Measurements from ENCODE around the gene LAMB3.
A peak's percentile ranks its signal among the peaks of the same experiment; 100 is the strongest.

Gene LAMB3

DNA sequence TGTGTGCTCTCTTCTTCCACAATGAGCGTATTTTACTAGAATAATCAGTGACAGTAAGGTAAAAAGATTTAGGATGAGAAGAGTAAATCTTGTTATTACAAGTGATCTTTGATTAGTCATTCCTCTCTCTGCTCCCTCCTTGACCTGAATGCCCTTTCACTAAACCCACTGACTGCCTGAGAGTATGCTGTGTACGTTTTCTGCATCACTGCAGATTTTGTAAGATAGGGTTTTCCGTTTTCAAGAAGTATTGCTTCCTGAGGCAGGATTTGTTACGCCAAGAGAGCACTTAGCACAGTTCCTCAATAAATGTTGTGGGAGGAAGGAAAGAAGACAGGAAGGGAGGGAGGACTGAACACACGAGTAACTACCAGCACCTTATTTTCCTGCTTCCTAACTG is 7.7 kb upstream of the LAMB3 start:
- DNase-seq, result peak; percentile 27

DNA sequence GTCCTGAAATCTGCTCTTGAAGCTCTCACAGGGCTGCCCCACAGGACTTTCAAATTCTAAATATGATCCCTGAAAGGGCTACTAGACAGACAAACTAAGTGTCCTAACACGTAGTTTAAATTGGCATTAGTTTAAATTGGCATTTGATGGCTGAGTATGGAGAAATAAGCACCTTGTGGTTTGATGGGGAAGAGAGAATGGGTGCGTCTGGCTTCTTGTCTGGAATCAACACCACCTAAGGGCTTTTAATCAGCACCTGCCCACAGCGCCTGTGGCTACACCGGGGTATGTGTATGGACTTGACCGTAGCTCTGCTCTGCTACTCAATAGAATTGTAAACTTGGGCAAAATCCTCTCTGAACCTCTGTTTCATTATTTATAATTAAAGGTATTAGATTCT is 5.7 kb upstream of the LAMB3 start:
- no peak for DNase-seq

DNA sequence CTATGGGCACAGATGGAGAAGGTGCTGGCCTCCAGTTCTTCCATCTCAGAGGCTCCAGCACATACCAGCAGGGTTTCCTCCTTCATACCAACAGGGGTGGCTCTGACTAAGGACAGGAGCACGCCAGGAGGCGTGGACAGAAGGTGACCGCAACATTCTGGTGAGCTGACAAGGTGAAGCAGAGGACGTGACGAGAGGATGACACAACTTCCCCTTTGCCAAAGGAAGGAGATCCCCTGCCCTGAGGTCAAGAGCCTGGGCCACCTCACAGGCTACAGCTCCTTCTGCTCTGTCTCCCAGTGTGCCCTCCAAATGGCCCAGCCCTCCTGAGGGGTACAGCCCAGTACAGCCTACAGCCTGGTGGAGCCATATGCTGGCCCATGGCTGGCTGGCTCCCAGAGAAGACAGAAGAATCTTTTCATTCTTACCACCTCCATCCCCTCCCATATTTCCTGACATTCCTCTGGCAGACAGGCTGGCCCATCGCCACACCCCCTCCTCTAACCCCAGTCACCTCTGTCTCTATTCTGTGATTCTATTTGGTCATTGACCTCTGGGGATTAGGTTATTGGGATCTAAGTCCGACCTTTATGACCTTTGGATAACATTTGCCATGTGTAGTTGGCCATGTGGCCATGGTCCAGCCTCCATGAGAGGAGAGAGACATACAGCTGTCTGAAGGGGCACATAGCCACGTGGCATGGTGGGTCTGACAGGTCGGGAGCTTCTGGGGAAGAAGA is 5.1 kb upstream of the LAMB3 start:
- DNase-seq, result peak; percentile 14

DNA sequence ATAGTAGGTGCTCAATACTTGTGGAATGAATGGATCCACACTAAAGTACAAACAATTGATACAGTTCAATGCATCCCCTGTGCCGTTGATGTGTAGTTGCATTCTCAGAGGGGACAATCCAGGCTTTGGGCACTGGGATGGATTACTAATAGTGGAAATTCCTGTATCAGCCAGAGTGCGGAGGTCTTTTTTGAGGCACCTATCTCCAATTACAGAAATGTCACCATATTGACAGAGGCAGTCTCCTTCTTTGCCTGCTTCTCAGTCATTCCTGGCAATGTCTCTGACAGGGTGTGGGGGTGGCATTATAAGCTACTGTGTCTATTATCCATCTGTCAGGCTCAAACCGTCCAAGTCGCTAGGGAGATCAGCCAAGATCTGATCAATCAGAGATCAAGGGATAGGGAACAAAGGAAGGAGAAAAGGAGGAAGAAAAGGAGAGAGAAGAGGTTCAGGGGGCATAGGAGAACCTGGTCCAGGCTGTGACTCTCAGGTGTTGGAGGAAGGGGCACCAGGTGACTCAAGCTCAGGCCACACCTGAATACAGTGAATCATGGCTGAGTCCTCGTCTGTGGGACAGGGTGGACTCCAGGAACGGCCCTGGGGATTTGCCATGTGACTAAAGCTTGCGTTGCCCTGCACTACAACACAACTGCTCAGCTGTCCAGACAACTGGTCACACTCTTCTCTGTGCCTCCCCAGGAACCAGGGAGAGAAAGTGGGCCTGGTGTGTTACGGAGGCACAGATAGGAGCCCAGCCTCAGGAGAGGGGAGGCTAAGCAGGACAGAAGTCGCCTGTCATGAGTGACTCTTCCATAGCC is 3.4 kb upstream of the LAMB3 start:
- DNase-seq, result no peak

DNA sequence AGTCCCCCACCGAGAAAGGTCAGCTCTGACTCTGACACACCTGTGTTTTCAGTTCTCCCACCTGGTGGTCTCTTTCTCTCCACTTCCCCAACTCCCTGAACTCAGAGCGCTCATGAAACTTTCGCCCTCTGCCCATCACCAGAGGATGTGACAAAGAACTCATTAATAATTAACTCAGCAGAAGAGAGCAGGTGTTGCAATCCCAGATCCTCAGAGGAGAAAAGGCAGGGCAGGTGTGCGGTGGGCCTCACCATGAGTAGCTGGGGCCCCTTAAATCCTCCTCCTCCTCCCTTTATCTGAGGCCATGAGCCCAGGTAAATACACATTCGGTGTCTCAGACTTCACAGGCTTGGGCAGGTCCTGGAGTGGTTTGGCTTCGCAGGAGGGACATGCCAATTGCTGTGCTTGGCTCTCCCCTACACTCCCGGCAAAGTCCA is 1.7 kb upstream of the LAMB3 start:
- no peak for DNase-seq

DNA sequence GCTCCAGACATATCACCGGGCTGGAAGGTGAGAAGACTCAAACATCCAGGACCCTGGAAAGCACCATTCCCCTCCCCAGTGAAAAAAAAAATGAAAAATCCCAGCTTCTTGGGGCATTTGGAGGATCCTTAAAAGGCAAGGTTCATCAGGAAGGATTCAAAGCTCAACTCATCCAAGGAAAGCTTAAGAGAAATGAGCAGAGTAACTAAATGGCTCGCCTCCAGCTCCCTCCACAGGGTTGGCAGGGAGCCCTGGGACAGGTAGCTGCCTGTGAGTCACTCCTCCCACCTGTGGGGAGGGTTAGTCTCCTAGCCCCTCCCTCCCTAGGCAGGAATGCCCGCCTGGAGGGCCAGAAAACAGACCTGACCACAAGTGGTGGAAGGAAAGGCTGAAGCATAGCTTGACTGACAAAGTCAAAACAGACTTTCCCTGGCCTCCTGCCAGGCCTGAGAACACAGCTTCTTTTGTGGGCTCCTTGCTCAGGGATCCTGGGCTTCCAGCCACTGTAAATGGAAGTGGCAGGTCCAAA is 712 bp upstream of the LAMB3 start:
- DNase-seq, result peak; percentile 40

DNA sequence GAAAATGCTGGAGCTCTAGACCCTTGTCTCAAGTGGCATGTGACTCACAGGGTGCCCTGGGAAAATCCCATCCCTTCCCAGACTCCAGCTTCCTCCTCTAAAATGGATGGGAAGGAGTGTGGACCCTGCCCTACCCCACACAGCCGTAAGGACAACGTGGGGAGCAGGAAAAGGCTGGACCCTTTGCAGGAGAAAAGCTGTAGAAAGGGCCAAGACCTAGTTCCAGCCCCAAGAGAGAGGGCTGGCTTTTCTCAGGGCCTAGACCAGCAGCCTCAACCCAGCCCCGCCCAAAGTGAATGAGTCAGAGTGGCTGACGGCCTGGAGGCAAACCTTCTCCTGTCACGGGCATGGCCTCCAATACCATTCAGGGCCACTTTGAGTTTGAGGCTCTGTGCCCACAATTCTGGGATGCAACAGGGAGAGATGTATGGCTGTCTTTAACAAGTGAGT is 1.1 kb downstream of the LAMB3 start:
- peak; percentile 58 for DNase-seq

DNA sequence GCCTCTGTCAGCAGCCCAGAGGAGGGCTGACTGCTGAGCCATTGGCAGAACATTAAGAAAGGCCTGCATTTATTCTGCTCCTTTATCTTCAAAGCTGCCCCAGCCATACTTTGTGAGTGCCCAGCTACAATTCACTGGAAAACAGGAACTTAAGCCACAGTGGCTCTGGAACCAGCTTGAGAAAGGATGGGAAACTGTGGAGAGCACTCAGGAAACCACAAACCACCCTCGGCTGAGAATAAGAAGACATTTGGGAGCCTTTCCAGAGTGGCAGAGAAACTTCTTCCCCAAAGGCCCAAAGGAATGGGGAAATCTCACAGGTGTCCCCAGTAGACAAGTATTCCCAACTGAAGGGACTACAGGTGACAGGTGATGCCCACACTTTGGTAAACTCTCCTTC is 1.8 kb downstream of the LAMB3 start:
- no peak for DNase-seq

DNA sequence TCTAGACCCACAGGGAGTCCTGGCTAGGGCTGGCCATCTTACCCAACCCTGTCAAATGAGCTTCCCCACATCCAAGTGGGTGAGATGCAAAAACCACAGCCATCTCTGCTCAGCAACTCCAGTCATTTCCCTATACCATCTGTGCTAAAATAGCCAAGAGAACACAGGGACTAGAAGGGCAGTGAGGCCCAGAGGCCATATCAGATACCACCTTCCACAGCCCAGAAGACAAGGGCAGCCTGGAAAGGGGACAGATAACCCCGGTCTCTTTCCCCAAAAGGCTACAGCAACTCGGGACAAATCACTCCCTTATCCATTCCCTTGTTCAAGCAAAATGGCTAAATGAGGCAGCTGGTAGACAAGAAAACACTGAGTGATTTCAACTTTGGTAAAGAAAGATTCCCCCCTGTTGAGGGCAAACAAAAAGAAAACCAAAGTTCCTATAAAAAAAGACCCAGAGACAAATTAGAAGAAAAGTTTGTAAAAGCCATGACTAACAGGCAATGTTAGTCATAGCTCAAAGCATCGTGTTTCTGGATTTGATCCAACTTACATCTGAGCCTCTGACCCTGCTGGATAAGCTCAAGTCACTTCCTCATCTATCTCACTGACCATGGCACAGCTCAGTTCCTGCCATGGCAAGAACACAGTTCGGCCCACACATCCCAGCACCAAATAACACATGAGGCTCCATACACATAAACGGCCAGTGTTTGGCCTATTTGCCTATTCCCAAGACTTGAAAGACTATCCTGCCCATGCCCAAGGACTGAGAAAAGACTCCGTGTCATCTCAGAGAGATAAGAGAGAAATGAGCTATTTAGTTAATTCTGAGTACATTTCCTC is 3.1 kb downstream of the LAMB3 start:
- DNase-seq, result no peak

DNA sequence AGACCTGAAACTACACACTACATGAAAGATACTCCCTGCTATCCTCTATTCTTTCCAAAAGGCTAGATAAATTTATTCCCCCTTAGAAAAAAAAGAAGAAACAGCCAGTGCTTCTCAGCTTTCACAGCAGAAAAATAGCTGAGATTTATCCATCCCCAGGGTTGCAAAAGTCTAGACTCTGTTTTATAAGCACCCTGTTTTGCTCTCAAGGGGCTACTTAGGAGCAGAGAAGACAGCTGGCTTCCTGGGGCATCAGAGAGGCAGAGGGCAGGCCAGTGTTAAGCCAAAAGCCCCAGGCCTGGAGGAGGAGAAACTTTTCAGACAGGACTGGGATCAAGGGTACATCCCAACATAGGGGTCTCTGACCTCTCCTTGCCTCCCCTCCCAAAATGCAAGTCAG is 3.9 kb downstream of the LAMB3 start:
- DNase-seq, result no peak

DNA sequence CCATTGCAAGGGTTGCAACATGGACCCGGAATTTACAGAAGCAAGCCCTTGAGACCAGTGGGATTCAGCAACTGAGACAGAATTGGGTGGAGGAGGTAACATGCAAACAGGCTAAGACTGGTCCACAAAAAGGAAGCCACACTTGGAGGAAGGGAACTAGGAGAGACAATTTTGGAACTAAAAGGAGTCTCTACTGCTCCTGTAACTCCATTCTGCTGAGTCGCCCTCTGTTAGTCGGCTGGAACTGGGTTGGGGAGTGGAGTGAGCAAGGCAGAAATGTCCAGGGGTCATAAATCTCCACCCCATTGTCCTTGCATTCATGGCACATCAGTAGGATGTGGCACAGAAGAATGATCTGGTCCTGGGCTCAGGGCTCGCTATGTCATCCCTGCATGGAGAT is 5.1 kb downstream of the LAMB3 start:
- no peak for DNase-seq

DNA sequence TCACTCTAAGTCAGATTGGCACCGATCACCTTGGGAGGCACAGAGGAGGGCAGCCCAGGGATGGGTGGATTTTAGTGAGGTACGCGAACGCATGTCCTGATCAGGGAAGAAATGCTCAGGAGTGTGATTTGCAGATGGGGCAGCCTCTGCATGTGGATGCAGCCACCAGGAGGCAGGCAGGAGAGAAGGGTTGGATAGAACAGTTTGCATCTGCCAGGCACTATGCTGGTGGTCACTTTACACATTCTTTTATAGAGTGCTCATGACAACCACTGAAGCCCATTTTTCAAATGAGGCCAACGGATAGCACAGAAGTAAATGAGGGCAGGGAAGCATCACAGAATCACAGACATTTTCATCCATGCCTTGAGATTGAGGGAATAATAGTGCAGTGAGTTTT is 5.7 kb downstream of the LAMB3 start:
- no peak for DNase-seq

DNA sequence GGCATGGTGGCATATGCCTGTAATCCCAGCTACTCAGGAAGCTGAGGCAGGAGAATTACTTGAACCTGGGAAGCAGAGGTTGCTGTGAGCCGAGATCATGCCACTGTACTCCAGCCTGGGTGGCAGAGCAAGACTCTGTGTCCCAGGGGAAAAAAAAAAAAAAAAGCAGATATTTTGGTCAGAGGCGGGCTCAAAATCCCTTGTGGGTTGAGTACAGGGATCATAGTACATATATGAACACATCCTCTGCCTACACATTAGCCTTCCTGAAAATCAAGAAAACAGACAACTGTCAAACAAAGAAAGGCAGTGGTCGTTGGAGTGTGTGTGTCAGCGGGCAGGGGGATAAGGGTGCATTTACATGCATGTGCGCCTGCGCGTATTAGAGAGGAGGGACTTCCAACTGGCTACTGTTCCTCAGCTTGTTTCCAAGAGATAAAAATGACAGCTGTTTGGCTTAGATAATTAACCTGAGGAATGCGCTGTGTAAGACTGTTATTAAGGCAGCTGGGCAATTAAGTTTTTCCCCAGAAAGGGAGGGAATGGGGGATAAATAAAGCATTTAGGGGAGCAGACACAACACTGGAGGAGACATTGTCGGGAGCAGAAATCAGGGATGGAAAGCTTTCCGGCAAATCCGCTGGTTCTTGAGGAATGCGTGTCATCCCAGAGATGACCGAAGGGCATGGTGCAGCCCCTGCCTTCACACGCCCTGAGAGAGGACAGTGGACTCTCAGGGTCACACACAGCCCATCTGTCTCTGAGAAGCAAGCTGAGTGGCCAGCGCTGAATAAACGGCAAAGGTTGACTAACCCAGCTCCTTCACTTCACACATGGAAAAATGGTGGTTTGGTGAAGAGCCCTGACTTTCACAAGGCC is 6.4 kb downstream of the LAMB3 start:
- no peak for DNase-seq

DNA sequence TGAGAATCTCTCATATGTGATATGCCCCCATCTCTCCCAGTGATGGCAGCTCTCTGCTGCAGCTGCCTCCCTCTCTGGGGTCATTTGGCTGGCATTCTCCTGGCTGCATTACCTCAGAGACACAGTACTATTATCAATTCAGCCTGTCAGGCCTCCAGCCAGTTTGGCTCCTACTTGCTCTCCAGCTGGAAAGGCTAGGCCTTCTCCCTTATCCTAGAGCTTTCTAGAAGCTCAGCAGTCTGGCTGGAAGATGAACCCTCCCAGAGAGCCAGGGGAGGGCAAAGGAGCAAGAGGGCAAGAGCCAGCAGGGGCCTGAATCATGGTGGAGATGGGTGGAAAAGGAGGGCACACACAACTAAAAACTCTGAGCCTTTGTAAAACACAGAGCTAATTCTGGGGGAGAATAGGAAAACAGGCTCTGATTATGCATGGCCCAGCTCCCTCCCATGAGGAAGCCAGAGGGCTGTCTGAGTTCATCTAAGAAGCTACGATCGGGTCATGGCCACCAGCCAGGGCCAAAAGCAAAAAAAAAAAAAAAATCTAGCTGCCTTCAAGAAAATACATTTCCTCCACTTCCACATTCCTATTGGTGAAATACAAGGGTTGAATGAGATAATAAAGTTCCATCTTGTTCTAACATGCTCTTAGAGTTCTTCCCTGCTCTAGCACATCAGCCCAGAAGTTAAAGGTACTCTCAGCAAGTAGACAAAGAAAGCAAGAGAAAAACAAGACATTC is 8.8 kb downstream of the LAMB3 start:
- no peak for DNase-seq

DNA sequence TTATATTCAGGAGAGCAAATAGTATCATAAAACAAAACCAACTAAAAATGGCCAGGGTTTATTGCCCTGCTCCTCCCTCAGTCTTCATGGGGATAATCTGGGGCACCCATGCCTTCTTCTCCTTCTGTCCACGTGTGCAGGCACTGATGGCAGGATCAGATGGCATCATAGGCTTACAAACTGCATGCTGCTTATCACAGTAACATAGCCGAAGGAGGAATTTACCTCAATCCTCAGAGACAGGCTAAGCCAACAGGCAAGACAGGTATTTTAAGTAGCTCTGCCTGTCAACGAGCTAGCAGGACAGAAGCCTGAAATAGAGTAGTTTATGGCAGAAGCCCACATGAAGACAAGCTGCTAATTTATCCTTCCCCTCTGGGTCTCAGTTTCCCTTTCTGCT is 9.4 kb downstream of the LAMB3 start:
- no peak for DNase-seq

DNA sequence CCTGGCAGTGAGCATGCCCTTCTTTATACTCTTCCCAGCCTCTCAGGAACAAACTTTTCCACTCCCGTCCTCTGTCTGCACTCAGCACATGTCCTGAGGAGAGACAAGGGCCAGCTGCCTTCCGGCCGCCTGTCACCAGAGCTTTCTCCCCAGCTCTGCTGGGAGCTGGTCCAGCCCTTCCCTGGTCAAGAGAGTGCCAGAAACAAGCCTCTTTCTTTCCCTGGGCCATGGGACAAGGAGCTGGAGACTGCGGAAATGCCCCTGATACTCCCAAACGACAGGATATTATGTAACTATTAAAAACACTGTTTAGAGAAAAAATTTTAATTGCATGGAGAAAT is 10.4 kb downstream of the LAMB3 start:
- DNase-seq, result no peak

DNA sequence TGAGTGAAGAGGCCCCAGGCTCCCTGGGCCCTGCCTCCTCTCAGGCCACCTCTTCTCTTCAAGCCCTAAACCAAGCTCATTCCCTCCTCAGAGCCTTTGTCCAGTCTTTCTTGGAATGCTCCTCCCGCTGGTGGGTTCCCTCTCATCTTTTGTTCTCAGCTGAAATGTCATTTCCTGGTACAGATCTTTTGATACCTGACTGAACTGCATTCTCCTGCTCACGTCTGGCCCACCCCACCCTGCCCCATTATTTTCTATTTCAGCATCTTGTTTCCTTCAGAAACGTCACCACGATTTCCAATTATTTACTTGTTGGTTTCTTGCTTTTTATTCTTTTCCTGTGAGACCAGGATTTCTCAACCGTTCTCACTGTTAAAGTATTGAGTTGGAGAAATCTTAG is 16.4 kb downstream of the LAMB3 start:
- no peak for DNase-seq

DNA sequence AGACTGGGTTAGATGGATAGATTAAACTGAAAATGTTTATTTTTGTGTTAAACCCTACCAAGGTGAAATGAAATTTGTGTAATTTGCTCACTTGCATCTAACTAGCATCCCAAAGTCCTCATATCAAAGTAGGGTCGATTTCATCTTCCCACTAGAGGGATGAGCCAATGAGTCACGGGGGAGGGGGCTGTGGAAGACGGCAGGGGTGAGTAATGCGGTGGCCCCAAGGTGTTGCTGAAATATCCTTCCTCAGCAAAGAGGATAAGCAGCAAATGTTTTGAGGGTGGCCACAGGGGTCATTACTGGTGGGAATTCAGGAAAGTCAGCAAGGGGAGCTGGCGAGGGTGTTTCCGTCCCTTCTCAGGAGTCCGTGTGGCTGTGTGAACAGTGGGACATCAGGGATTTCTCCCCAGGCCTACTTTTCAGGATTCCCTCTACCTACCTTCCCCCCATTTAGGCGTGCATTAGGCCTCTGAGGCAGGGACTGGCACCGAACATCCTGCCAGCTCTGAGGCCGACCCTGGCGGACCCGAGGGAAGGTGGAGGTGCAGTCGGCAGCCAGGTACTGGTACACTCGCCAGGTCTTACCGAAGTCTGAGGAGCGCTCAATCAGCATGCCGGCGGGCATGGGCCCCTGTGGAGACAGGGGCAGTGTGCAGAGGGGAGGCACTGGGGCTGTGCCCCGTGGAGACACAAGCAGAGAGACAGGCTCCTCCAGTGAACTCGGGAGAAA is 18.1 kb downstream of the LAMB3 start:
- DNase-seq, result no peak

DNA sequence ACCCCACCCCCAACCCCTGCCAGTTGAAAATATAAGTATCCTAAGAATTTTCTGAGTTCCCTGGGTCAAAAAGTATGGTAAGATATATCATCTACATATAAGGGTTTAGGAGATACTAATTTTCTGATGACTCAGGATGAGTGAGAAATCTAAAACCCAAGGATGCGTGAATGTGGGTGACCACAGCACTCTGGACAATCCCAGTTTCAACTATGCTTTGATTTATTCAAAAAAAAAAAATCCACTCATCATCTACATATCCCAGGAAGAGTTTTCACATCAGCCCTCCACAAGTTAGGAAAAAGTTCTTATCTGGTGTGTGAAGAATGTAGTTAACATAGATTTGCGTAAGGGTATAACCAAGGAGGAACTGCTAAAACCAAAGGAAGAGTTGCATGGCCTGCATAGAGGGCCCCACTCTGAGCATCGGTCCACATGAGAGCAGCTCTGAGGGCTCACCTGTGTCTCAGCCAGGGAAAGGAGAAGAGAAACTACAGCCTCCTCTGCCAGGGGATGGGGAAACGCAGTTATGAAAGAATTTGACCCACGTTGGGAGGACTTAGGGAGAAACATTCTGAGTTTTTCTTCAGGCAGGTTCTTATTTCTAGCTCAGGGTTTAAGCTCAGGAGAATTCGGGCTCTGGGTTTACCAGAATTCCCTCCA is 18.8 kb downstream of the LAMB3 start:
- no peak for DNase-seq

Measured in CD4-positive, alpha-beta T cell treated with Interleukin-4 for 4 hours (primary cell).